HG02610 (cell line): ENCODE results near the gene LGR4.

ENCODE experiments used
- ATAC-seq: cut with Tn5 transposase; IDR thresholded peaks from one replicate; pipeline ENCODE4 v1.9.1; 2021; ENCODE audit warnings: mild to moderate bottlenecking, moderate library complexity; ENCODE audit not compliant: unreplicated experiment

LGR4 gene

DNA sequence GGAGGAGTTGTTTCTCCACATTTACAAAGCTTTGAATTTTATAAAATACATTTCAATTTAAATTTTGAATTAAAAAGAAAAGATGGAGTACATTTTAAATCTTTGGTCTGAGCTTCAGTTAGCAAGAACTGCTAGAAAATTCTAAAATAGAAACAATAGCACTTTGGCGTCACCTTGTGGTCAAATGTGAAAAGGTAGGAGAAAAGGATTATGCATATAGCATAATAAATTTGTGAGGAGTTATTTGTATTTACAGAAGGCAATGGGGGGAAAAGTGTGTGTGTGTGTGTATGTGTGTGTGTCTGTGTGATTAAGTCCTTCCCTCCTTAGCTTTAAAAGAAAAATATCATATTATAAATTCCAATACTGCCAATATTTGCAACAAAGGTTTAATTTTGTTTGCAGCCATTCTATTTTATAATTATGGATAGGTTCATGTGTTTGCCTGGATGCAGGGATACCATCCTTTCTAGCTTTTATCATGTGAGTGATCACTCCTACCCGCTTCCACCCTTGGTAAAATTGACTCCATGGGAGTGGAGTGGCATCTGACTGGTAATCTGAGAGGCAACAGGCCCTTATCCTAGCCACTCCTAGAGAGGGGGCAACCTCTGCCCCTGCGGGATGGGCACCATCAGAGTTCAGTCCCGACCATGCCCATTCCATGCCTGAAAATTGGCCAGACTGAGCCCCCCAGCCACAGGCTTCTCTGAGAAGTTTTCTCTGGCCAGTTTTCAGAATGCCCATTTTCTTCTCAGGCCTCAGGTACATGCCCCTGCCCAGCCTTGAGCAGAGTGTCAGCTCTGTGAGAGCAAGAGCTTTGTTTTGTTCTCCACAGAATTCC, 13.6 kb upstream of the LGR4 start:
- ATAC-seq, result peak; percentile 38

- no peak for ATAC-seq
Observed at GRCh38 chr11:27482793-27483192, 10.2 kb upstream of the LGR4 start.

- no peak for ATAC-seq
Observed at GRCh38 chr11:27481992-27482391, 9.4 kb upstream of the LGR4 start.

DNA sequence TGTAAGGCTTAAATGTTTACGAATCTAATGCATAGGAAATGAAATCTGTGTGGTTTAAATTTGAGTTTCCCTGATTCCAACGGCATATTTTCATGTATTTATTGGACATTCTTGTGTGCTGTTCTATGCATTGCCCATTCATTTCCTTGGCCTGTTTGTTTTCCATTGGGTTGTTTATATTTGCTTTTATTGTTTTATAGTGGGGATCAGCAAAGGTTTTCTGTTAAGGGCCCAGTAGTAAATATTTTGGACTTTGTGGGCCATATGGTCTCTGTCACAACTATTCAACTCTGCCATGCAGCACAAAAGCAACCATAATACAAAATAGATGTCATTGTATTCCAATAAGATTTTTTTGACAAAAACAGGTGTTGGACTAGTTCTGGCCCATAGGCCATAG, 5.2 kb upstream of the LGR4 start:
- no peak for ATAC-seq

- no peak for ATAC-seq
Observed at GRCh38 chr11:27477243-27477642, 4.7 kb upstream of the LGR4 start.

DNA sequence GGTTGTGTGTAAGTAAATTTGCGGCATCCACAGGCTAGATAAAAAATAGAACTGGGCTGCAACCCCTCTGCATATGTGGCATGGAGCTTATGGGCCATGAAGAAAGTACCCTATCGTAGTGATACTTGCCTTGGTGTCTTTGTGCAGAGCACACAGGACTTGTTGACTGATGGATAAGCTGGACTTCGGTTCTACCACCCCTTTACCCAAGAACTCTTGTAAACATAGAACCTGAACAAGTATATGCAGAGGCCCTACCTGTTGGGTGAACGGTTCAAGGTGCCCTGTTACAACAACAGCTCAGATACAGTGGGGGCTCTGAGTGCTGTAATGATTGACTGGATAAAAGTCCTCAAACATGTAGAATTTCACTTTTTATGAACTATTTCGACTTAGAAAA, 3.0 kb upstream of the LGR4 start:
- ATAC-seq, result no peak

GRCh38 chr11:27473017-27473406, 422 bp upstream of the LGR4 start:
- no peak for ATAC-seq

DNA sequence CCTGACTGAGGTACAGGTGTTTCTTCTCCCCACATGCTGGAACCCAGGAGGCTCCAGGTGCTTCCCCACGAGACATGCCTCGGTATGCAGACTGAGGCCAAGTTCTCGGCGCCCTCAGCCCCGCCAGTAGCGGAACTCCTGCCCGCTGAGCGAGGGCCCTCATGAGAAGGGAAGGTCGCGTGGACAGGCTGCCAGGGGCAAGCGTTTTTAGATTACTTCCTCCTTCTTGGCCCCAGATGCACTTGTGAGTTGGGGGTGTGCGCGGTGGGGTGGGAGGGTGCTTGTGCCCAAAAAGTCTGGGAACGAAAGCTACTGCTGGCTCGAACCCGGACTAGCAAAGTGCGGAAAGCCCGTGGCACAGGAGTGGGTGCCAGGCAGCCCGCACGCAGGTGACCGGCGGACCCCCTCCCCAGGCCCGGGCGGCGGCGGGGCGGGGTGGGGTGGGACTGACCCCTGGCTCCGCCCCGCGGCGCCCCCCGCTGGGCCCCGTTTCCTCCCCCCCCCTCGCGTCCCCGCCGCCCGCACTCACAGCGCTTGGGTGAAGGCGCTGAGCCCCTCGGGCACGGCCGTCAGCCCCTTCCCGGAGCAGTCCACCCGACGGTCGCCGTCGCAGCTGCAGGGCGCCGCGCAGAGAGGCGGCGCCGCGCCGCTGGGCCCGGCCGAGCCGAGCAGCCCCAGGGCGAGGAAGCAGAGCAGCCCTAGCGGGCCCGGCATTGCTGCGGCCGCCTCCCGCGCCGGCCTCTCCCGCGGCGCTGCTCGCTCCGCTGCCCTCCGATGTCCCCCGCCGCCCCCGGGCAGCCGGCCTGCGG, 797 bp downstream of the LGR4 start:
- ATAC-seq, result peak; percentile 45

- ATAC-seq, result no peak
Observed at GRCh38 chr11:27470826-27471588, 1.6 kb downstream of the LGR4 start.

GRCh38 chr11:27470166-27470565, 2.4 kb downstream of the LGR4 start:
- ATAC-seq, result no peak

DNA sequence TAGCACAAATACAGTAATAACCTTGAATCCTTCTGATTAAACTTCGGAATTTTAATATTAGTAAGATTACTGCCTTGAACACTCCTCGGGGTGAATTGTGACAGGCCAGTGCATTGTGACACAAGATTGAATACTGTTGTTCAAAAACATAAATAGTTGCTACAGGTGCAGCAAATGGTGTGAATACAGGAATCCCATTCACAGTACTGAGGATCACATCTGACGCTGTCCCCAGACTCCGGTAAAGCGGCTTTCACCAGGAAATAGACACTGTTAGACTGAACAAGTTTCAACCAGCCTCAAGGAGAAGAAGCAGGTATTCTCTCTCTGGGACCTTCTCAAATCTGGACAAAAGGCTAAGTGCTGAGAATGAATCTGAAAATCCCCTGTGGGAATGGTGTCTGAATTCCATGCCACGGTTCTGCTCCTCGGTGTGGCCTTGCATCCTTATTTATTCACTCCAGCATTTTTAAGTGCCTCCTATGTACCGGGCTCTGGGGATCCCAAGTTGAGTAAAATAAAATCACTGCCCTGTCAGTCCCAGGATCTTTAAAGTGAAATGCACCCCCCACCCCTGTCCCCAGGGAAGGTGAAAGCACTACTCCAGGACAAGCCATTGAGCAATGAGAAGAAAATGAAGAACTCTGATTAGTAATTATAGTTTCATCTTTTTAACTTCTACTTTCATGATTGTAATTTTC, 3.4 kb downstream of the LGR4 start:
- no peak for ATAC-seq

DNA sequence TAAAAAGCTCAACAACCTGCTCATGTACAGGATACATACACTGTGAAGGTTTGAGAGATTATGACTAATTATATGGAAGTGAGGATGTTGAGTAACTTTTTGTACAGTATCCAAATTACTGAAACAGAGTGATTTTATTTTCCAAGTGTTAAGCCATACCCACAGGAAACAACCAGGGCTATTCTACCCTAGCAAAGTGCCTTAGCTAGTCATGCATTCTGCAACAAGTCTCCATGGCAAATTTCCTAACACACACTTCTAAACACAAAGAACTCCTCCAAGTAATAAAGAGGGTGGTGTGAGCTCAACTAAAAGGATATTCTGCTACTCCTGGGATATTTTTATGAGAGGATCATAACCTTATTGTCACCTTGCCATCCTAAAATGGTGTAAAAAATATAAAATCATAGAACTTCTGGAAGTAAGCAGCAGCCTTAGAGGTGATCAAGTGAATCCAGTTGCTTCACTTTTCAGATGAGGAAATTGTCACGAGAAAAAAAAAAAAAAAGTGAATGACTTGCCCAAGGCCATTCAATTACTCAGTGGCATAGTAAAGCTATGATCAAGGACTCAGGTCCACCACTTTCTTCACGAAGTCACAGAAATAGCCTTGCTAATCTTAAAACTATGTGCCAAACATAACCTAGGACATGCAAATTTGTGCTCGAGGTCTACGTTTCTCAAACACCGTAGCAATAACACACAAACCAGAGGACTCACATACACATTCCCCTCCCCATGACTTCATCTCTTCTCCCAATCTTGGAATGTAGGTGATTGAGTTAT, 4.2 kb downstream of the LGR4 start:
- no peak for ATAC-seq

GRCh38 chr11:27467181-27467913, 5.2 kb downstream of the LGR4 start:
- no peak for ATAC-seq

GRCh38 chr11:27466363-27466762, 6.2 kb downstream of the LGR4 start:
- ATAC-seq, result no peak

GRCh38 chr11:27465629-27466028, 7.0 kb downstream of the LGR4 start:
- no peak for ATAC-seq

- ATAC-seq, result no peak
Observed at GRCh38 chr11:27464909-27465308, 7.7 kb downstream of the LGR4 start.

DNA sequence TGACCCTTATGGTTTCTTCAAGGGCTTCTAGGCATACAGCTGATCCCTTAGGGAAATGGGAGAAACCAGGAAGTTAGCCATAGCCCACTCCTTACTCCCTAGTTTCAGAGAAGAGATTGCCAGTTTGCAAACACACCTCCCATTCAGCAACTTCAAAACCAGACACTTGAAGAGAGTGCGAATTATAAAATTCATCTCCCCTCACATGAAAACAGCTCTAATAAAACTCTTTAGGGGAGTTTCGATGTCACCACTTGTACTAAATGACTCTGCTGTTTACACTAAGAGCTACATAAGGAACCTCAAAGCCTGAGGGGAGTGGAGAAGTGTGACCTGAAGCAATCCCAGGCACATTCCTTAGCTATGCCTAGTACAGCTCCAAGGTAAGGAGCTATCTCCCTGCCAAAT, 8.3 kb downstream of the LGR4 start:
- no peak for ATAC-seq

- ATAC-seq, result no peak
Observed at GRCh38 chr11:27462543-27462942, 10.0 kb downstream of the LGR4 start.
